GM11168 (cell line): ENCODE data around the gene RPS15.

Experiments used
- in situ Hi-C: fragments of 300-500 bp; cut with MboI; formaldehyde crosslinking; loops from one replicate; pipeline ENCODE4 v1.12.0; 2022; ENCODE audit warnings: low sequenced_read_pairs; ENCODE audit not compliant: unreplicated experiment

The RPS15 gene

DNA sequence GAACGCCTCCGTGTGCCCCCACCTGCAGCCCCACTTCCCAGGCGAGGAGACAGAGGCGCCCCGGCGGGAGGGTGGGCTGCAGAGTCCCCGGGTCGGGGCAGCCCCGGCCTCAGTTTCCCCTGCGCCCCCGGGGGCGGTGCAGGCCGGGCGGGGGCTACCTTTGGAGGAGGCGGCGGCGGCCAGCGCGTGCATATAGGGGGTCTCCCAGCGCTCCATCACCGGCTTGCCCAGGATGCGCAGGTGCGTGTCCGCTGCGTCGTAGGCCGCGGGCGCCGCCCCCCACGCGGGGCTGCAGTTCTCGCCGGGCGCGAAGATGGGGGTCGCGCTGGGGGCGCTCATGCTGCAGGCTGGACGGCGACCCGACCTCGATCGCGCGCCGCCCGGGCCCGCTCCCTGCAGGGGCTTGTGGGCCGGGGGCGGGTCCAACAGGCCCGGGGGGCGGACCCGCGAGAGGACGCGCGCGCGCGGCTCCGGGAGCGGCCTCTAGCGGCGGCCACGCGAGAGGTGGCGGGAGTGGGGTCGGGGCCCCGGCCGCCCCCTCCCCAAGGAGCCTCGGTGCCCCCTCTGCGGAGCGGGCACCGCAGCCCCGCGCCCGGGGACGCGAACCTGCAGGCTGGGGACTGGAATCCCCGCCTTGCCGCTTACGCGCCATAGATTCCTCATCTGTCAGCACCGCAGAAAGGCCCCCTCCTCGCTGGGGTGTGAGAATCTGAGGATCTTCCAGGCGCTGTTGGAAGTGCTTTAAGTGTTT lies 36.9 kb upstream of the RPS15 start, which contains the start of gene GAMT:
GAMT (minus strand) TSS at position 405 of the 751 bp plus-strand sequence; CDS start at position 339, 66 bp downstream.
- in situ Hi-C loops = no loop called here

DNA sequence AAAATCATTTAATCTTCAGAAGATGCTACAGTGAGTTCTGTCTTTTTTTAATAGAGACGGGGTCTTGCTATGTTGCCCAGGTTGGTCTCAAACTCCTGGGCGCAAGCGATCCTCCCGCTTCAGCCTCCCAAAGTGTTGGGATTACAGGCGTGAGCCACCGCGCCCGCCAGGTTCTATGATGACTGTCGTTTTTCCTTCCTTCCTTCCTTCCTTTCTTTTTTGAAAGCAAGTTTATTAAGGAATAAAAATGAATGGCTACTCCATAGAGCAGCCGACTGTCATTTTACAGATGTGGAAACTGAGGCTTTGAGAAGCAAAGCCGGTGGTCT lies 36.3 kb upstream of the RPS15 start:
- in situ Hi-C loops = no loop called here

DNA sequence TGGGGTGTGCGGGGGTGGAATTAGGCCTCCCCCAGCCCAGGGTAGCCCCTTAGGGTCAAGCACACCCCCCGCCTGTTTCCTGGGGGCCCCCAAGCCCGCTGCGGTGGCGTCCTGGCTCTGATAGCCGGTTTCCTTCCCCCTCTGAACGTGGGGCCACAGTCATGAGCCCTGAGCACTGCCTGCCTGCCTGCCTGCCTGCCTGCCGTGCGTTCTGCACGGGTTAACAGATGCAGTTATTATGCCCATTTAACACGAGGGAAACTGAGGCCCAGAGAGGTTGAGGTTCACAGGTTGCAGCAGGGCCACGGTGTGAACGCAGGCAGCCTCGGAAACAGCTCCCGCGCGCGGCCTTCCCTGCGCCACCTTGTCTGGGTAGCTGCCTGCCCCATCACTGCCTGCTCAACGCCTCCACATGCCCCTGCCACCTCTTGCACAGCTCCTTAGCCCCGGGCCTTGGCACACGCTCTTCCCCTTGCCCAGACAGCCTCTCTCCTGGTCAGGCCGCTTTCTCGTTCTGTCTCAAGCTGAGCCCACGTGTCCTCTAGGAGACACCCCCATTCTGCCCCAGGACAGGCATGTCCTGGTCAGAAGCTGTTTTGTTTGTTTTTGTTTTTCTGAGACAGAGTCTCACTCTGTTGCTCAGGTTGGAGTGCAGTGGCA lies 35.7 kb upstream of the RPS15 start:
- in situ Hi-C loops = no loop called here

DNA sequence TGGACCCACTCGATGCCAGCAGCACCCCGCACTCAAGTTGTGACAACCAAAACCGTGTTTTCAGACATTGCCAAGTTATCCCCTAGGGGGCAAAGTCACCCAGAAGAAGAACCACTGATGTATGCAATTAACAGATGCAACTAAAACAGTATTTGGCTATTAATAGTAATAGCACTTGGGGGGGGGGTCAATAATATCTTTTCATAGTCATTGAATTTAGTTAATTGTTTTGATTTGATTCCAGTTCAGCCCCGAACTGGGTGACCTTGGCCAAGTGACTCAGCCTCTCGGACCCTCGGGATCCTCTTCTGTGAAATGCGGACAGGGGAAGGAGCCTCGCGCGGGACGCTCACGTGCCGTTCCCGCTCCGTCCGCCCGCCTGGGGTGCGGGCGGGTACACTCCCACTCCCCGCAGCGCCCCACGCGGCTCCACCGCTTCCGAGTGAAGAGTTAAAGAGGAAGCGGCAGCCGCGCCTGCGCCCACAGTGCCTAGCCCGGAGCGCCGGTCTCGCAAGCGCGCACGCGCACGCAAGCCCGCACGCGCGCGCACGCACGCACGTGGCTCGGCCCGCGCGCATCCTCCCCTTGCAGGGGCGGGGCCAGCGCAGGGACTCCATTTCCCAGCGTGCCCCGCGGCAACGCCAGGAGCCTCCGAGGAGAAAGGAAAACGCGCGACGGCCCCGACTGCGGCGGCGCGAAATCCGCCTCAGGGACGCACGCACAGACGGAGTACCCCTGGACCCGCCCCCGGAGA lies 31.2 kb upstream of the RPS15 start:
- in situ Hi-C loops = no loop called here

DNA sequence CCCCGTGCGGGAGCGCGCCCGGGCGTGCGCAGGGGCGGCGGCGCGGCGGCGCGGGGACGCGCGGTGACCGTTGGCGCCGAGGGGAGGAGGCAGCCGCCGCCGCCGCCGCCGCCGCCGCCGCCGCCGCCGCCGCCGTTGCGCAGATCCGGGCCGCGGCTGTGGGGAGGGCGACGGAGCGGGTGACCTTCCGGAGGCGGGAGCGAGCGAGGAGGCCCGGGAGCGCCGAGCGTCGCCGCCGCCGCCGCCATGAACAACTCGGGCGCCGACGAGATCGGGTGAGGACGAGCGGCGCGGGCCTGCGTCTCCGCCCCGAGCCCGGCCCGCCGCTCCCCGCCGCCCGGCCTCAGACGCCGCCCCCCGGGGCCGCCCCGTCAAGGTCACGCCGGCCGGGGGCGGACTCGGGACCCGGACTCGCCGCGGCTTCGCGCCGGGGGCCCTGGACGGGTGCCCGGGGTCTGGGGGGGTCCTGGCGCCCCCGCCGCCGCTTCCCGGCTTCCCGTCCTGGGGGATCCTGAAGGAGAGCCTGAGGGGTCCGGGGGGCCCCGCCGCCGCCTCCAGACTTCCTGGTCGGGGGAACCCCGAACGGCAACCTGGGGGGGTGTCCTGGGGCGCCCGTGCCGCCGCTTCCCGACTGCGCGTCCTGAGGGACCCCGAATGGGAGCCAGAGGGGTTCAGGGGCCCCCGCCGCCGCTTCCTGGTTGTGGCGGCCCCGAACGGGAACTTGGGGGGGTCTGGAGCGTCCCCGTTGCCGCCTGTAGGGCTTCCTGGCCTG lies 30.5 kb upstream of the RPS15 start, which contains the start of gene DAZAP1:
DAZAP1 (plus strand) TSS at position 59 of the 772 bp plus-strand sequence; CDS start at position 247, 188 bp downstream.
- in situ Hi-C loops = no loop called here

DNA sequence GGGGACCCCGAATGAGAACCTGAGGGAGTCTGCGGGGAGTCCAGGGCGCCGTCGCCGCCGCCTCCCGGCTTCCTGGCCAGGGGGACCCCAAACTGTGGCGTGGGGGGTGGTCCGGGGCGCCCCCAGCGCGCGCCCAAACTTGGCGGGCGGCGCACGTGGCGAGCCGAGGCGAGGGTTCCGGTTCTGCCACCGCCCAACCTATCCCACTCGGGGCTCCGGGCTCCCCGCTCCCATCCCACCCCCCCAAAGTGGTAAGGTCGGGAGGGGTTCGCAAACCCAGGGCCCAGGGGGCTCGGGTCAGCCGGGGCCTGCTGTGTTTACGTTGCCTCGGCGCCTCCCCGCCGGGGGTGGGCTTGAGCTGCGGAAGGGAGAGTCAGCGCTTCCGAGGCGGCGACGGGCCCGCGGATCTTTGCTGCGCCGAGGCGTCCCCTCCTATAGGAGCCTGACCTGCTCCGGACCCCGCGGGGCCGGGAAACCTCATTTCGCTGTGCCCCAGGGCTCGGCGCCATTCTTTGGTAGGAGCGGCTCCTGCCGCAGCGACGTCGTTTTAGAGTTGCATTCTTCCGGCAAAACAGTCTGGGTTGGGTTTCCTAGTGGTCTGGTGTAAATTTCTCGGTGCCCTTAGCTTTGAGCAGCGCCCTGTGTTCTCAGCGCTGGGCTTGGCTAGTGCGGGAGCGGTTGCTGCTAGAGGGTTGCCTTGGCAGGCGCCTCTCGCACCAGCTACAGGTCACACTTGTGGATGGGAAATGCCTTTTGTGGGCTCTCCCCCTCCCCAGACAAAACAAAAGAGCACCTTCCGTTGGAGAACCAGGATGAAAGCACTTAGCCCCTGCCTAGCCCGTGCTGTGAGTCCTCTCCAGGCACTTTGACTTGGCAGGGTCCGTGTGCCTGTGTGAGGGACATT lies 29.6 kb upstream of the RPS15 start:
- in situ Hi-C loops = no loop called here

DNA sequence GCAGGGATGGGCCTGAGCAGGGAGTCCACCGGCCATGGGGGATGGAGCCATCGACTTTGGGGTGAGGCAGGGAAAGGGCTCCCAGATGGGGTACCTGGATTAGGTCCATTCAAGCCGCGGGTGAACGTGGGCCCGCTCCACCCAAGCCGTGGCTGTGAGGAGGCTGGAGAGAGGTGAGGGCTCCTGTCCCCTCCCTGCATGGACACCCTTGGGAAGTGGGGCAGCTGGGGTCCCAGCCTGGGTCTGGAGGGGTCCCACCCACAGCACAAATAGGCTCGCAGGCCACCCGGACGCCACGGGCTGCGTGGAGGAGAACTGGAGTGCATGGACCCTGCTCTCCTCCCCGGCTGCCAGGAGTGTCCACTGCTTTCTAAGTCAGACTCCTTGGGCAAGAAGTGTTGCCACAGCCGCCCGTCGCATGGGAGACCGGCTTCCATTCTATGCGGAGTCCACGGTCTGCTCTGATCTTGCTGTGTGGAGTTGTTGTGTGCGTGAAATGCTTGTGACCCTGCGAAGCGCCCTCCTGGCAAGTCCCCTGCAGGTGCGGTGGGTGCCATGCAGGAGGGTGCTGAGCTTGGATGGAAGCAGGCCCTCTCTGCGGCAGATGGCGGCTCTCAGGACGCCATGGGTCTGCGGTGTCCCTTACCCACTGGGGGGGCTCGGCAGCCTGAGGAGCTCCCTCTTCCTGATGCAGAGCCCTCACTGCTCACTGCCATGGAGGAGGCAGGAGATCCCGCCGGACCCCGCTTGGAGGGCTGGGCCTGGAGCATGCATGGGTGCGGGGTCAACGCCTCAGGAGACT lies 28.8 kb upstream of the RPS15 start:
- in situ Hi-C loops = no loop called here

DNA sequence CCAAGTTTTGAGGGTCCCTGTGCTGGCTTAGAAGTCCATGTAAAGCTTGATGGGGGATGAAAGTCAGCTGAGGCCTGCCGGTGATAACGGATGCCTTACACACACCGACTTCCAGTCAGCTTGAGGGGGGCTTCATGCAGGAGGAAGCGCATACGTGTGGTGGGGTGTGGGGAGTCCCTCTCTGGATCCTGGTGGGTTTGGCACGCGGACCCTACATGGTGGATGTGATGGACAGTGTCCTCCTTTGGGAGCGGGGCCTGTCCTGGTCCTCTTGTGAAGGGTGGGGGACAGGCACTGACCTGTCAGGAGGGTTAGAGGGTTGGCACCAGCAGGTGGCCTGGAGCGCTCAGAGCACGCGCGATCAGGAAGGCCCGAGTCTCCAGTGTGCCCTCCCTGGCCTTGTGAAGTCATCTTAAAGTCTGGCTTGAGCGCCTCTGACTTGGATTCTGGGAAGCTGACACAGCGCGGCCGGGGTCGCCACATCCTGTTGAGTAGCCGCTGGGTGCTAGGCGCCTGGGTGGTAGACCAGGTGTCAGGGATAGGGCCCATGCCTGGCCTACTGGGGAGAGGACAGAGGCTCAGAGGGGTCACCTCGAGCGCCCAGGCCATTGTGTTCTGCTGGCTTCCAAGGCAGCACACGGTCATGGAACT lies 27.9 kb upstream of the RPS15 start:
- in situ Hi-C loops = no loop called here

DNA sequence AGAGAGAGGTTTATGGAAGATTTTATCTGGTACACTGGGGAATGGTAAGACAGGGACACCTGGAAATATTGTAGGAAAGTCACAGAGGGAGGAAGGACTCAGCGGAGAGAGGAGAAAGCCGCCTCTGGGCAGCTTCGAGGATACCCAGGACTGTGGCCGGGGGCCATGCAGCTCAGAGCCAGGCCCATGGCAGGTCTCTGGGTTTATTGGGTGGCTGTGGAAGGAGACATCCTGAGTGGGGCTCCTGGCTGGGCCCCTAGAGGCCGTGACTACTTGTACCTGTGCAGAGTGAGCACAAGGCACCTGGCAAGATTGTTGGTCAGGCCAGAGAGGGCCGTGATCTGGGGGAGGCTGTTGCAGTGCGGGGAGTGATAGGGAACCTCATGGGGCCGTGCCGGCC lies 27.4 kb upstream of the RPS15 start:
- in situ Hi-C loops = no loop called here

DNA sequence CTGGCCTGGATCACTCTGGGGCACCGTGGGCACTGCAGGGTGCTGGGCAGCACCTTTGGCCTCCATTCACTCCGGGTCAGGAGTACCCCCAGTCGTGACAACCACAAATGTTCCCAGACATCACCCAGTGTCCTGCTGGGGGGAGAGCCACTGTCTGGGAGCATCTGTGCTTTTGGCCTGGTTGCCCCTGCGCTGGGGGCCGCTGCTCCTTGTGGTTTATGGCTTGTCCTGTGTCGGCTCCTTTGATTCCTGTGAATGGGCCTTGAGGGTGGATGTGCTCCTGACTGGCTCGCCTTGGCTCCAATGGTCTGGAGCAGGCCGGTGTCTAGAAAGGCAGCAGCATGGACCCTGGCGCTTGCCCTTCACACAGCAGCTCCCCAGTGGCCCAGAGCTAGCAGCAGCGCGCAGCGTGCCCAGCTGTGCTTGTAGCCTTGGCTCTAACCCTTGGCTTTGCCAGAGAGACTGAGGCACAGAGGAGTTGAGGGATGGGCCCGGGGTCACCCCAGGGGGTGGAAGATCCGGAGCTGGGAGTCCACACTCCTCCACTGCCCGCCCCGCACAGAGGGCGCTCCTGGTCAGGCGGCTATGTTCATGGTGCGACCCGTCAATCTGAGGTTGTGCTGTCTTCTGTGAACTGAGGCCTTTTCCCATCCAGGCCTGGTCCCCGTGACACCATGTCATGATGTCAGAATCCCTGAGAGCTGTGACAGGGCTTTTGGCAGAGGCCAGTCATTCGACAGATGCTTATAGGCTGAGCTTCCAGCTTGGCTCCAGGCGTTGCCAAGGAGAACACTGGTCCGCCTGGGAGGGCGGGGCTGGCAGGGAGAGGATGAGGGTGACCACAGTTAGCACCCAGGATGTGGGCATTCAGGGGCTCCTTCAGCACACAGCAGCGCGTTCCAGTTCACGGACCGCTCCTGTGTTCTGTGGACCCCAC lies 26.7 kb upstream of the RPS15 start:
- in situ Hi-C loops = no loop called here

DNA sequence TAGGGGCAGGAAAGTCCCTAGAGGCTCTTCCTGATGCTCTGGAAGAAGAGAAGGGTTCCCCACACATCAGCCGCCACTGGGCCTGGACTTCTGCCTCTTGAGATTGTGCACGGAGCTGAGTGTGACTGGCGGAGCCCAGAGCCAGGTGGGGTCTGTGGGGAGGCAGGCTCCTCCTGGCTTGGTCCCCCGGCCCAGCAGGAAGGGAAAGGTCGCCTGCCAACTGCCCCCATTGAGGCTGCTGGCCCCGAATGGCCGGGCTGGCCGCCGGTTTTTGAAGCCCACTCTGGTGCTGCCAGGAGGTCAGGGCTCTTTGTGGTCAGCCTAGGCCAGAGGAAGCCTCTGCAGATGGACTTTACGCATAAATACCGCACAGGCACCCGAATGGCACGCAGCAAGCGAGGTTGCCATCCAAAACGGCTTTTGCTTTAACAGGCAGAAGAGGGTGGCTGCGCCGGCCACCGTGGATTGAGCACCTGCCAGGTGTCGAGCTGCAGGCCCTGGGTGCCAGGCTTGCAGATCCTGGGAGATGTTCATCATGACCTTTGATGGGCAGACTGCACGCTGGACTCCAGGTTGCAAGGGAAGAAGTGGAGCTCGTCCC lies 25.8 kb upstream of the RPS15 start:
- in situ Hi-C loops = no loop called here

DNA sequence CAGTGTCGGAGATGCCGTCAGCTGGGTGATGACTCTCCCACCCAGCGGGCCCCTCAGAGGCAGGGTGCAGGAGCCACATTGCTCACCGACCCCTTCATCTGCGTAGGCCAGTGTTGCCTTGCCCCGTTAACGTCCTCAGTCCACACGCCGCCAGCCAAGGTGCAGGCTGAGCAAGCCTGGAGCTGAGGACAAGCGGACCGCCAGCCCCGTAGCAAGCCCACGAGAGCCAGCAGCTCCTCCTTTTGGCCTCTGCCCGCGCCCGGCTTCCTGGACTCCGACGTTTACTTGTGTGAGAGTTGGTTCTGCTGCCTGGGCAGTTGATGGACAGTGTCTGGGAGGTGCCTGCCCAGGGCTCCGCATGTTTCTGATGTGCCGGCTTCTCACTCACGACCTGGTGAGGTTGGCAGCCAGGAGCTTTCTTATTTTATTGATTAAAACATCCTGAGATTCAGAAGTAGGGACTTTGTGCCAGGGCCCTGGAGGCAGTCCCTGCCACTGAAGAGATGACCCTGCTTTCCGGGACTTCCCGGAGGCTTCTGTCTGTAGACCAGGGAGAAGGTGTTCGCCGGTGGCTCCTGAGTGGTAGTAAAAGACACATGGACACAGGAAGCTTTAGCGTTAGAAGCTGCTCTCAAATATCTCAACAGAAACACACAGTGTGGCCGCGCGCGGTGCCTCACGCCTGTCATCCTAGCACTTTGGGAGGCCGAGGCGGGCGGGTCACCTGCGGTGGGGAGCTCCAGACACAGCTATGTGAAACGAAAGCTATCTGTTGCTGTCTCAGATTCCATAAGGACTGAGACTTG lies 25.0 kb upstream of the RPS15 start:
- in situ Hi-C loops = no loop called here

DNA sequence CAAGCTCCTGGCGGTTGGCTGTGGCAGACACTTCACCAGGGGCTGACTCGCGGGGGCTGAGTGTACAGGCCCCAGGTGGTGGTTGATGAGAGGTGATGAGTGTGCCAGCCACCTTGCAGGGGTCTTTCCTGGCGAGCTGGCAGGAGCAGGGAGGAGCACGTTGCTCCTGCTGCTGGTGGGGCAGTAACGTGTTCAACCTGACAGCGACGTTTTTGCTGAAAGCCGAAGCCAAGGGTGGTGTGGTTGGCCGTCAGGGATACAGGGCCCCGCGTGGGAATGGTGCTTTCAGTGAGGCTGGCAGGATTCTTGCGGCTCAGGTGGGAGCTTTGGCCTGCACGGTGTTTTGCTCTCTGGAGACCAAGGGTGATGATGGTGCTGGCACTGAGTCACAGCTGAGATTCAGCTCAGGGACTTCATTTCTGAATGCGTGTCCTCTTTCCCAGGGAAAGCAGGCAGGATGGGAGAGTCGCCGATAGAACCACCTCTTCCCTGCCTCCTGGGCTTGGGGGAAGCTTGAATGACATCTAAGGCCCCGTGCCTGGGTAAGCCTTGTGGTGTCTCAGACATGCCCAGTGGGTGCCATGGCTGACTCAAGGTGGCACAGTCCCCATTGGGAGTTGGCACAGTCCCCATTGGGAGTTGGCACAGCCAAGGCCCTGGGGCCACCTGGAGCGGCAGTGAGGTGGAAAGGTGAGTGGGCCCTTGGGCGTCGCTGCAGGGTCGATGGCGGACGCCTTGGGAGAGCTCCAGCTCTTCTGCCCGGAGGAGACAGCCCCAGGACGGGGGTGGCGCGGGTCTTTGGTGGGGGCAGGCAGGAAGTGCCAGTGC lies 22.0 kb upstream of the RPS15 start:
- in situ Hi-C loops = loop anchor here (5.0 kb wide), 1 partner anchor 61 kb away; the partner anchor contains the start of gene C19orf25

DNA sequence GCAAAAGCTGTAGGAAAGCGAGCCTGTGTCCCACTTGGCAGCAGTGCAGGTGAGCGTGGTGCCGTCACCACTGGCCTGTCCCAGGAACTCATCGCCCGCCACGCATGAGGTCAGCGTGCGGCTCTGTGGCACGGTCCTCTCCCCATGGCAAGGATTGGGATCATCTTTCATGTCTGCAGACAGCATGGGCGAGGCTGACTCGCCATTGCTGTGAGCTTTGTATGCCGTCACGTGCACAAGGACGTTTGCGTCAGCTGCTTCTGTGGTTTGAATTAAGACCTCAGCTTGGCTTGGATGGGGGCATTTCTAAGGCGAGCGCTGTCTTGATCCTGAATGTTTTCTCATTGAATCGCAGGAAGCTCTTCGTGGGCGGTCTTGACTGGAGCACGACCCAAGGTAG lies 21.1 kb upstream of the RPS15 start:
- in situ Hi-C loops = loop anchor here (5.0 kb wide), 1 partner anchor 60 kb away; the partner anchor contains the start of gene C19orf25
